ENCODE data around the gene TFPI.
"Not testable (repeated sequence)": the region's sequence is repeated elsewhere in the genome, so short reads cannot be mapped to it uniquely, and the experiment has no call there.

Gene TFPI

GRCh38 chr2:187541086-187542085, 12.8 kb downstream of the TFPI start:
- H3K4me3 ChIP-seq (ENCODE audit: low read depth in 1 of 2, low read length in 2 of 2): no peak overlapping the region
- H3K4me1 ChIP-seq (ENCODE audit: insufficient read depth, low read length): no peaks in the 10 kb centered on the region
- H3K27ac ChIP-seq (ENCODE audit: low read depth, low read length): no peak overlapping the region
- H3K9ac ChIP-seq (ENCODE audit: low read length): no peak overlapping the region
- no peaks in the 10 kb centered on the region for H3K9me3 ChIP-seq (ENCODE audit: low read length)
- H3K27me3 ChIP-seq (ENCODE audit: control insufficient read depth in 1 of 2, insufficient read depth in 2 of 2, low read length in 2 of 2): no peaks in the 10 kb centered on the region
- H3K36me3 ChIP-seq (ENCODE audit: insufficient read depth, low read length): no peaks in the 10 kb centered on the region

DNA sequence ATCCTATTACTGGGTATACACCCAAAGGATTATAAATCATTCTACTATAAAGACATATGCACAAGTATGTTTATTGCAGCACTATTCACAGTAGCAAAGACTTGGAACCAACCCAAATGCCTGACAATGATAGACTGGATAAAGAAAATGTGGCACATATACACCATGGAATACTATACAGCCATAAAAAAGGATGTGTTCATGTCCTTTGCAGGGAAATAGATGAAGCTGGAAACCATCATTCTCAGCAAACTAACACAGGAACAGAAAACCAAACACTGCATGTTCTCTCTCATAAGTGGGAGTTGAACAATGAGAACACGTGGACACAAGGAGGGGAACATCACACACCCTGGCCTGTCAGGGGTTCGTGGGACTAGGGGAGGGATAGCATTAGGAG, 16.0 kb downstream of the TFPI start:
- not testable (repeated sequence) for H3K4me1 ChIP-seq (ENCODE audit: insufficient read depth, low read length); H3K9ac ChIP-seq (ENCODE audit: low read length); H3K27ac ChIP-seq (ENCODE audit: low read depth, low read length); H3K27me3 ChIP-seq (ENCODE audit: control insufficient read depth in 1 of 2, insufficient read depth in 2 of 2, low read length in 2 of 2); H3K9me3 ChIP-seq (ENCODE audit: low read length); H3K36me3 ChIP-seq (ENCODE audit: insufficient read depth, low read length); H3K4me3 ChIP-seq (ENCODE audit: low read depth in 1 of 2, low read length in 2 of 2)

DNA sequence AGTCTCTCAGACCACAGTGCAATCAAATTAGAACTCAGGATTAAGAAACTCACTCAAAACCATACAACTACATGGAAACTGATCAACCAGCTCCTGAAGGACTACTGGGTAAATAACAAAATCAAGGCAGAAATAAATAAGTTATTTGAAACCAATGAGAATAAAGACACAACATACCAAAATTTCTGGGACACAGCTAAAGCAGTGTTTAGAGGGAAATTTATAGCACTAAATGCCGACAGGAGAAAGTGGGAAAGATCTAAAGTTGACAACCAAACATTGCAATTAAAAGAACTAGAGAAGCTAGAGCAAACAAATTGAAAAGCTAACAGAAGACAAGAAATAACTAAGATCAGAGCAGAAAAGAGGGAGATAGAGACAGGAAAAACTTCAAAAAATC, 18.9 kb downstream of the TFPI start:
- not testable (repeated sequence) for H3K36me3 ChIP-seq (ENCODE audit: insufficient read depth, low read length); H3K4me3 ChIP-seq (ENCODE audit: low read depth in 1 of 2, low read length in 2 of 2); H3K9ac ChIP-seq (ENCODE audit: low read length); H3K27me3 ChIP-seq (ENCODE audit: control insufficient read depth in 1 of 2, insufficient read depth in 2 of 2, low read length in 2 of 2); H3K27ac ChIP-seq (ENCODE audit: low read depth, low read length); H3K4me1 ChIP-seq (ENCODE audit: insufficient read depth, low read length); H3K9me3 ChIP-seq (ENCODE audit: low read length)

- no peaks in the 10 kb centered on the region for H3K27me3 ChIP-seq (ENCODE audit: control insufficient read depth in 1 of 2, insufficient read depth in 2 of 2, low read length in 2 of 2)
- H3K9ac ChIP-seq (ENCODE audit: low read length): no peak overlapping the region
- no peaks in the 10 kb centered on the region for H3K4me1 ChIP-seq (ENCODE audit: insufficient read depth, low read length)
- no peak overlapping the region for H3K4me3 ChIP-seq (ENCODE audit: low read depth in 1 of 2, low read length in 2 of 2)
- H3K9me3 ChIP-seq (ENCODE audit: low read length): no peaks in the 10 kb centered on the region
- H3K27ac ChIP-seq (ENCODE audit: low read depth, low read length): no peak overlapping the region
- H3K36me3 ChIP-seq (ENCODE audit: insufficient read depth, low read length): no peaks in the 10 kb centered on the region
These were observed 21.7 kb downstream of the TFPI start for GRCh38 chr2:187532333-187533120.

- Histone ChIP-seq H3K9me3 (ENCODE audit: low read length) (no peaks in the 10 kb centered on the region), H3K27me3 (ENCODE audit: control insufficient read depth in 1 of 2, insufficient read depth in 2 of 2, low read length in 2 of 2) (no peaks in the 10 kb centered on the region), H3K36me3 (ENCODE audit: insufficient read depth, low read length) (no peaks in the 10 kb centered on the region), H3K9ac (ENCODE audit: low read length) (no peak overlapping the region), H3K4me3 (ENCODE audit: low read depth in 1 of 2, low read length in 2 of 2) (no peak overlapping the region), H3K4me1 (ENCODE audit: insufficient read depth, low read length) (no peaks in the 10 kb centered on the region), H3K27ac (ENCODE audit: low read depth, low read length) (no peak overlapping the region)
These were observed 24.1 kb downstream of the TFPI start for GRCh38 chr2:187529977-187530721.

DNA sequence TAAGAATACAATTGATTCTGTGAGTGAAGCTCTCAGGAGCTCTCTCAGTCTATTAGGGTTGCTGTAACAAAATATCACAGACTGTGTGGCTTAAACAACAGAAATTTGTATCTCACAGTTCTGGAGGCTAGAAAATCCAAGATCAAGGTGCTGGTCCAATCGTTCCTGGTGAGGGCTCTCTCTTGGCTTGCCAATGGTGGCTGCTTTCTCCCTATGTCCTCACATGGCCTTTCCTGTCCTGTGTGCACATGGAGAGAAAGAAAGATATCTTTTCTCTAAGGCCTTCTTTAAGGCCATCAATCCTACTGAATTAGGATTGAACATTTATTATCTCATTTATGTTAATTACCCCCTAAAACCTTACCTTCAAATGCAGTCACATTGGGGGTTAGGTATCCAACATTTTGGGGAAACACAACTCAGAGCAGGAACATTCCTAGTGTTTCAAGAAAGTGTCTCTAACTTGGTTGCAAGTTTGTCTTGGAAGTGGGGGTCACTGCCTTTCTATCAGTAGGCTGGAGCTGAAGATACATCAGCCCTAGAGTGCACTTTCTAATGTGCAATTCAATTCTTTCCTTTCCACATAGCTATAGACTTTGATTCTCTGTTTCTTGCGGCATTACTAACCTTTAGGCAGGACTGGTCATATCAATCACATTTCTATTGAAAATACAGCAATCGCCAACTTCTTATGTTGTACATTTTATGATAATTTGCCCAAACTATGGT, 24.8 kb downstream of the TFPI start:
- H3K9ac ChIP-seq (ENCODE audit: low read length): no peak overlapping the region
- no peaks in the 10 kb centered on the region for H3K36me3 ChIP-seq (ENCODE audit: insufficient read depth, low read length)
- H3K27me3 ChIP-seq (ENCODE audit: control insufficient read depth in 1 of 2, insufficient read depth in 2 of 2, low read length in 2 of 2): no peaks in the 10 kb centered on the region
- H3K4me3 ChIP-seq (ENCODE audit: low read depth in 1 of 2, low read length in 2 of 2): no peak overlapping the region
- H3K4me1 ChIP-seq (ENCODE audit: insufficient read depth, low read length): no peaks in the 10 kb centered on the region
- H3K27ac ChIP-seq (ENCODE audit: low read depth, low read length): no peak overlapping the region
- H3K9me3 ChIP-seq (ENCODE audit: low read length): no peaks in the 10 kb centered on the region

DNA sequence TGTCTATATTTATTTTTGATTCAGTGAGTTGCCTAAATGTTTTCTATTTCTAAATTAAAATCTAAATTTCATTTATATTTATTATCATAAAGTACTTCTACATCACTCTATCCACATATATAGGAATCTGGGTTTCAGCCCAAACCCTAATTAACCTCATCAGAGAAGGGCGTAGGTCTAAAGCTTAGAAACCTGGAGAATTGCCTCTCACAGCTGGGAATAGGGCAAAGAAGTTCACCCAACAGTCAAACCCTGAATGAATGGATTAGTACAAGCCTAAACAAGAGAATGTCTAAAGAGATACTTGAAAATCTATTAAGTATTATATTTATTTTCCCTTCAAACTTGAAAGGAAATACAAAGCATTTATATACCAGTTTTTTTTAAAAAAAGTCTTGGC, 26.2 kb downstream of the TFPI start:
- H3K36me3 ChIP-seq (ENCODE audit: insufficient read depth, low read length): no peaks in the 10 kb centered on the region
- no peaks in the 10 kb centered on the region for H3K27me3 ChIP-seq (ENCODE audit: control insufficient read depth in 1 of 2, insufficient read depth in 2 of 2, low read length in 2 of 2)
- no peaks in the 10 kb centered on the region for H3K9me3 ChIP-seq (ENCODE audit: low read length)
- no peaks in the 10 kb centered on the region for H3K4me1 ChIP-seq (ENCODE audit: insufficient read depth, low read length)
- H3K4me3 ChIP-seq (ENCODE audit: low read depth in 1 of 2, low read length in 2 of 2): no peak overlapping the region
- no peak overlapping the region for H3K9ac ChIP-seq (ENCODE audit: low read length)
- no peak overlapping the region for H3K27ac ChIP-seq (ENCODE audit: low read depth, low read length)

- no peaks in the 10 kb centered on the region for H3K27me3 ChIP-seq (ENCODE audit: control insufficient read depth in 1 of 2, insufficient read depth in 2 of 2, low read length in 2 of 2)
- H3K36me3 ChIP-seq (ENCODE audit: insufficient read depth, low read length): no peaks in the 10 kb centered on the region
- no peaks in the 10 kb centered on the region for H3K4me1 ChIP-seq (ENCODE audit: insufficient read depth, low read length)
- no peak overlapping the region for H3K27ac ChIP-seq (ENCODE audit: low read depth, low read length)
- H3K9me3 ChIP-seq (ENCODE audit: low read length): no peaks in the 10 kb centered on the region
- H3K4me3 ChIP-seq (ENCODE audit: low read depth in 1 of 2, low read length in 2 of 2): no peak overlapping the region
- no peak overlapping the region for H3K9ac ChIP-seq (ENCODE audit: low read length)
These were observed 27.0 kb downstream of the TFPI start for GRCh38 chr2:187527262-187527661.

DNA sequence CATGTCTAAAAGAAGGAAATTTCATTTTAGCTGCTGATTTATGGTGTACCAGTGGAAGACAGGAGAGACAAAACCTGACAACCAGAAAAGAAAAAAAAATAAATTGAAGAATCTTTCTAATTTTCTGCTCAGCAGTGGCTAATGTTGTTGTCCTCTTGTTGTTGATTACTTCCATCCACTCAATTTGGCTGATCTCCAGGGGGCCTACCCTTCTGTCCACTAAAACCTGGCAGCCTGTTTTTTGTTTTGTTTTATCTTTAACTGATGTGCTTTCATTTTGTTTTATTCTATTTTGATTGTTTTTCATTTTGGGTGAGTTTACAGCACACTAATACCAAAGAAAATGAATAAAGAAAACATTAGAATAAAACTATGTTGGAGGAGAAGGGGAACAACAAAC, 27.4 kb downstream of the TFPI start:
- no peak overlapping the region for H3K27ac ChIP-seq (ENCODE audit: low read depth, low read length)
- H3K27me3 ChIP-seq (ENCODE audit: control insufficient read depth in 1 of 2, insufficient read depth in 2 of 2, low read length in 2 of 2): no peaks in the 10 kb centered on the region
- no peak overlapping the region for H3K4me3 ChIP-seq (ENCODE audit: low read depth in 1 of 2, low read length in 2 of 2)
- no peaks in the 10 kb centered on the region for H3K36me3 ChIP-seq (ENCODE audit: insufficient read depth, low read length)
- H3K9ac ChIP-seq (ENCODE audit: low read length): no peak overlapping the region
- H3K4me1 ChIP-seq (ENCODE audit: insufficient read depth, low read length): no peaks in the 10 kb centered on the region
- H3K9me3 ChIP-seq (ENCODE audit: low read length): no peaks in the 10 kb centered on the region

GRCh38 chr2:187525163-187525900, 28.9 kb downstream of the TFPI start:
- Histone ChIP-seq H3K9me3 (ENCODE audit: low read length) (no peaks in the 10 kb centered on the region), H3K4me3 (ENCODE audit: low read depth in 1 of 2, low read length in 2 of 2) (no peak overlapping the region), H3K9ac (ENCODE audit: low read length) (no peak overlapping the region), H3K4me1 (ENCODE audit: insufficient read depth, low read length) (no peaks in the 10 kb centered on the region), H3K27ac (ENCODE audit: low read depth, low read length) (no peak overlapping the region), H3K27me3 (ENCODE audit: control insufficient read depth in 1 of 2, insufficient read depth in 2 of 2, low read length in 2 of 2) (no peaks in the 10 kb centered on the region), H3K36me3 (ENCODE audit: insufficient read depth, low read length) (peaks cover 1% of the 10 kb centered on the region)
